Psoas muscle (tissue), 8 donors: ENCODE results near the gene ABCA7. TPM values are rescaled to one million over a fixed set of nuclear protein-coding genes. Genes with fewer than 3 reads are reported as not detected.

ENCODE experiments used
- ATAC-seq, 4 donors: fragments of 200-7000 bp; cut with Tn5 transposase; one replicate each; pipeline ENCODE4 v1.9.1; 2020; ENCODE audit warnings: moderate library complexity in 3 of 4, mild to moderate bottlenecking in 2 of 4
- DNase-seq, 2 donors: peaks; one replicate each; pipeline ENCODE4 v3.0.0-alpha.2; 2020
- H3K27ac ChIP-seq: fragments of 200-600 bp; one replicate; pipeline ENCODE4 v1.8.0; 2022
- H3K27me3 ChIP-seq, 3 donors: fragments of 200-600 bp in 1 of 3; one replicate each; pipeline versions ENCODE4 v1.6.1 to v1.8.0; 2013 to 2022; ENCODE audit warnings: low read length in 2 of 3, mild to moderate bottlenecking in 2 of 3, moderate library complexity in 1 of 3; ENCODE audit not compliant: insufficient read depth in 3 of 3
- H3K36me3 ChIP-seq, 2 donors: fragments of 200-600 bp in 1 of 2; one replicate each; pipeline versions ENCODE4 v1.6.1 to v1.8.0; 2013 to 2022; ENCODE audit warnings: low read depth in 1 of 2, mild to moderate bottlenecking in 1 of 2, moderate library complexity in 1 of 2; ENCODE audit not compliant: insufficient read depth in 1 of 2
- H3K4me1 ChIP-seq: fragments of 200-600 bp; one replicate; pipeline ENCODE4 v1.8.0; 2022
- H3K4me3 ChIP-seq: fragments of 200-600 bp; one replicate; pipeline ENCODE4 v1.8.0; 2022; ENCODE audit warnings: mild to moderate bottlenecking
- H3K9me3 ChIP-seq: fragments of 200-600 bp; one replicate; pipeline ENCODE4 v1.8.0; 2022
- CTCF ChIP-seq: fragments of 200-600 bp; IDR thresholded peaks from one replicate; pipeline ENCODE4 v1.8.0; 2022; ENCODE audit warnings: antibody characterized with exemption
- WGBS, 3 donors: extraction: QIAGEN DNeasy Blood & Tissue Kit; methylation state at CpG; one replicate each; pipeline versions ENCODE4 v1.1.6 to v1.1.7; 2013; 5-methylcytosine and 5-hydroxymethylcytosine counted together
- intact Hi-C, 2 donors: fragments of 100-400 bp; cut with DNase I; formaldehyde crosslinking; loops; one replicate each; pipeline versions ENCODE4 v1.11.0 to v1.14.2; 2022
- polyA plus RNA-seq, 3 donors: library from polyadenylated mRNA; stranded (reverse); fragments of 200-250 nt; gene quantifications; one replicate each; pipeline ENCODE4 v1.2.3, GENCODE V29; 2013
- total RNA-seq, 4 donors: library from RNA; stranded (reverse); fragmentation: NEBNext Ultra II Directional in 2 of 4; extraction: Animal tissue kit (Norgen Biotek cat#: 25700) in 2 of 4; gene quantifications; one replicate each; pipeline versions ENCODE4 v1.2.1 to v1.2.4, GENCODE V29; 2021 to 2023
- donor health status: healthy with polysubstance abuse.
- donor health status: DM: no; HTN: no; CAD: no; lungs with moderate emphysema.
- donor health status: Bipolar disorder and iron deficiency.
- donor health status: healthy.
- donor health status: DM: yes; HTN: yes; CAD: no.
- donor health status: DM: no; HTN: no; CAD: no.
- donor health status: DM: no; HTN: no; CAD: no.
- donor health status: DM: yes; HTN: yes; CAD: no.

ABCA7 gene
- total and polyA plus RNA-seq, 7 donors = 2.6 to 19.5 (median 10.1) TPM

DNA sequence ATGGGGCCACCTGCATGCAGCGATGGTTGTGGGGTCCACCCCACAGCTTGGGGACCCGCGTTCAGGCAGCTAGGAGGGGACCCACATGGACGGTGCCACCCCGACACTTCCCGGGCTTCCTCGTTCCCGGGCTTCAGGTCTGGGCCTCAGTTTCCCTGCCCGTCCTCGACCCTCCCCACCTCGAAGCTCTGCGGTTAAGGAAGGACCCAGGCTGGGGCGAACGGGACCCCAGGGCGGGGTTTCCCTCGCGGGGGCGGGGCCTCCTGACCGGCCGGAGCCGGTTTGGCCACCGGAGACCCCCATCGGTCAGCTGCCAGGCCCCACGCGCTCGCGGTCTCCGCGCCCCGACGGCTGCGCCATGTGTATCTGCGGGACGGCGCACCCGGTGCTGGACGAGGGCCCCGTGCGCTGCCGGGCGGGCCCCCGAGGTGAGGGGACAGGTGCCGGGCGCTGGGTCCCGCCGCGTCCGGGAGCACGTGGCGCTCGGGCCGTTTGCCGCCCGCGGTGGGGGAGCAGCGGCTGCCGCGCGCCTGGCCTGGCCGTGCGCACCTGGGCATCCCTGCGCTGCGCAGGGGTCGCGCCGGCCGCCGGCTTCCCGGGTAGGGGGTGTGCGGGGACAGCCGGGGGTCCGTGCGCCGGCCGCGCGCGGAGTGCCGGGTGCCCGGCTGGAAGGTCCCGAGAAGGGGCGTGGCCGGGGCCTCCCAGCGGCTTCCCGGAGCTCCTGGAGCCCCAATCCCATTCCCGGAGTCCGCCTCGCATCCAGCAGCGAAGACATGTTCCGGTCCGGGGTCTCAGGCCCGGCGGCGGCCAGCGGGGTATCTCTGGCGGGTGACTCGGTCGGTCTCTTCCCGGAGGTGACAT is 31.3 kb downstream of the ABCA7 start:
- Histone ChIP-seq H3K27ac (no peak overlapping the region), H3K4me3 (peak overlapping the region; percentile 30), H3K36me3 (no peaks in the 10 kb centered on the region), H3K27me3 (peaks cover 0 to 64% (median 36%) of the 10 kb centered on the region in 3 donors), H3K4me1 (peaks cover 10% of the 10 kb centered on the region), H3K9me3 (no peaks in the 10 kb centered on the region)
- TF ChIP-seq CTCF = no peak
- 4 to 7% (median 5%) methylated on average over 57 to 99 of the region's 99 CpGs for WGBS, 3 donors
- peak; percentile 17 to 51 for DNase-seq
- ATAC-seq = no peak
- intact Hi-C loops = no loop called here

- Histone ChIP-seq H3K4me3 (no peak overlapping the region), H3K27ac (no peak overlapping the region), H3K27me3 (peaks cover 0 to 51% (median 30%) of the 10 kb centered on the region in 3 donors), H3K36me3 (no peaks in the 10 kb centered on the region), H3K4me1 (peaks cover 3% of the 10 kb centered on the region), H3K9me3 (no peaks in the 10 kb centered on the region)
- DNase-seq (no peak), ATAC-seq (no peak)
- TF ChIP-seq CTCF = no peak
- intact Hi-C loops = no loop called here
- WGBS, 3 donors = 80 to 83% (median 81%) methylated on average over 11 of the region's 11 CpGs
Measured at GRCh38 chr19:1072371-1073015, 32.6 kb downstream of the ABCA7 start.

DNA sequence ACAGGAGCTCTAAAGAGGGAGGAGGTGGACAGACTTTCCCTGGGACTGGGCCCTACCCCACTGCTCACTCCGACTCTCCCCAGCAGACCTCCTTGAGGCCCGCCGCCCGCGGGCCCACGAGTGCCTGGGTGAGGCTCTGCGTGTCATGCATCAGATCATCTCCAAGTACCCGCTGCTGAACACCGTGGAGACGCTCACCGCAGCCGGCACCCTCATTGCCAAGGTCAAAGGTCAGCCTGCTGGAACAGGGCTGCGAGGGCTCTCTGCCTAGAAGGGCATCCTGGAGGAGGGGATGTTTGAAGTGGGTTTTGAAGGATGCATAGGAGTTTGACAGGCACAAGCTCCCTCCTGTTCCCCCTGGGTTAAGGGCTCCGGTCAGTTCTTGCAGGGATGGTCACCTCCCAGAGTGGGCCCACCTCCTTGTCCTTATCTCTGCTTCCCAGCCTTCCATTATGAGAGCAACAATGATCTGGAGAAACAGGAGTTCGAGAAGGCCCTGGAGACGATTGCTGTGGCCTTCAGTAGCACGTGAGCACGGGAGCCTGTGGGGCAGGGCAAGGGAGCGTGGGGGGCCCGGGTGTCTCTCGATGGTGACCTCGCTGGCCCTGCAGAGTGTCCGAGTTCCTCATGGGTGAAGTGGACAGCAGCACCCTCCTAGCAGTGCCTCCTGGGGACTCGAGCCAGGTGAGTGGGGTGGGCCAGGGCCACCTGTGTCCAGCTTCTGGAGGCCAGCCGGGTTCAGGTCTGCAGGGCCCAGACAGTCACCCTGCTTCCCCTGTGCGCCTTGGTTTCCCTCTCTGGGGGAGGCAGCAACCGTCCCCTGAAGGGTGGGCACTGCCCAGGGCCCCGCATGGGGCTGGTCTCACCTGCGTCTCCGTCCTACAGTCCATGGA is 33.4 kb downstream of the ABCA7 start:
- H3K4me3 ChIP-seq = no peak overlapping the region
- no peak for TF ChIP-seq CTCF
- no peak for ATAC-seq
- DNase-seq = peak in 1 of 2 donors; percentile 47
- H3K4me1 ChIP-seq = peaks cover 3% of the 10 kb centered on the region
- no peaks in the 10 kb centered on the region for H3K36me3 ChIP-seq
- no peak overlapping the region for H3K27ac ChIP-seq
- 87 to 91% (median 89%) methylated on average over 30 of the region's 30 CpGs for WGBS, 3 donors
- intact Hi-C loops = no loop called here
- no peaks in the 10 kb centered on the region for H3K9me3 ChIP-seq
- peaks cover 0 to 44% (median 23%) of the 10 kb centered on the region in 3 donors for H3K27me3 ChIP-seq

- no peaks in the 10 kb centered on the region for H3K9me3 ChIP-seq
- ATAC-seq (no peak), DNase-seq (peak in 1 of 2 donors; percentile 51)
- 72 to 78% (median 73%) methylated on average over 28 of the region's 28 CpGs for WGBS, 3 donors
- peak overlapping the region; percentile 15 for H3K4me3 ChIP-seq
- H3K27me3 ChIP-seq = peaks cover 0 to 36% (median 21%) of the 10 kb centered on the region in 3 donors
- H3K27ac ChIP-seq = no peak overlapping the region
- no peak for TF ChIP-seq CTCF
- intact Hi-C loops = no loop called here
- peaks cover 3% of the 10 kb centered on the region for H3K4me1 ChIP-seq
- H3K36me3 ChIP-seq = no peaks in the 10 kb centered on the region
Measured at GRCh38 chr19:1073956-1074517, 34.1 kb downstream of the ABCA7 start.
